HG02938 (cell line): ENCODE measurements around the gene CBFA2T2.
"Not testable (repeated sequence)": the region's sequence is repeated elsewhere in the genome, so short reads cannot be mapped to it uniquely, and the experiment has no call there.

Experiments
- ATAC-seq: cut with Tn5 transposase; IDR thresholded peaks from one replicate; pipeline ENCODE4 v1.9.1; 2021; ENCODE audit warnings: mild to moderate bottlenecking, moderate library complexity; ENCODE audit not compliant: unreplicated experiment

Gene CBFA2T2

DNA sequence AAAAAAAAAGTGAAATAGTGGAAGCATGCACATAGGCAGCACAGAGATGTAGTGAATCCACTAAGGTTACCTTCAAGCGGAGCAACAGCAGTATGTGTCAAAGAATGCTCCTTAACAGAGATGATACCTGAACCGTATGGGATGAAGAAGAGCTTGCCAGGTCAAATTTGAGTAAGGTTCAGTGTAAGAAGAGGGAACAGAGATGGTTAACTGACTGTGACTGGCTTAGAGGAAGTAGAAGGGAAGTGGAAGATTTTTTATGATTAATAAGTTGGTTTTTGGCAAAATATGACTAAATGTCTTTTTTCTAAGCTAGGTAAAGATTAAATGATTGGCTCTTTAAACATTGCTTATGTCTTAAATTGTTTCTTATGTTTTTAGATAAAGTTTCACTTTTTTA is 119.6 kb downstream of the CBFA2T2 start:
- no peak for ATAC-seq

GRCh38 chr20:33611106-33611505 is 121.2 kb downstream of the CBFA2T2 start:
- no peak for ATAC-seq

DNA sequence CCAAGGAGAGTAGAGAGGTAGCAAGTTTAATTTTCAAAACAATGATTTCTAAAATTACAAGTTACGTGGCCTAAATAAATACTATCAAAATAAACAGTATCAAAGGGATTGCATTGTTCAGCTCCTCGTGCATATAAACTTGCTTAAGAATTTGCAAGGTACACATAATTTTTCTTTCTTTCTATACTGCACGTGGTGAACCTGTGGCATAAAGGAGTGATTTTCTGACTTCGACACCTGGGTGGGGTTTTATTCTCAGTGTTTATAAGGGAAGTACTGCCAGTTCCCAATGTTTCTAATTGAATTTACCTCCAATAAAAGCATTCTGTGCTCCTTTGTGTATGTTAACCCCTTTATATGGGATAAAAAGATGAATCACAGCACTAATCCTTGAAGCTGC is 122.1 kb downstream of the CBFA2T2 start:
- no peak for ATAC-seq

DNA sequence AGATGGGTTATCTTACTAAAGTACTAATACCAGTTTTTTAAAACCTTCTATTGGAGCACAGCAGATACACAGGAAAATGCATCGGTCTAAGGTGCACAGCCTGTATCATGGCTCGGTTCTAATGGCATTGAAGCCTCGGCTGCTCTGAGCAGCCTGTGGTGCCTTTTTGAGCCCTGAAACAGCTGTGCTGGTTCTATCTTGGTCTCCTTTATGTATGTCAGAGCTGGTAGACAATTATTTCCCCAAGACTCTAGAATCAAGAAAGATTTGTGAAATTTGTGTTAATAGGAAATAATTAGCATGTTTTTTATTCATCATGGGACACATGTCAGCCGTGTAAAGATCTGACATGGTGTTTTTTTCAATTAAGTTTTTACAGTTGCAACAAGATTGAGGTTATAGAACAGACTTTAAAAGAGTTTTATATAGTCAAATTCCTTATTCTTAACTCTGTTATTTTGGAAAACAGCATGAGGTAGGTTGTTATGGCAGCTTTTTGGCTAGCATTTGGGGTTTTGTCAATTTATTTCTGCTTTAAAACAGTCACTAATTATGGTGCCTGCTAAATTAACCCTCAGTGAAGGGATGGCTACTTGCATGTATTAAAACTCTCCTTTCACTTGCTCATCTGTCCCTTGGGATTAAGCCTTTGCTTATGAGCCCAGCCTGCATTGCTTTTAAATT is 132.0 kb downstream of the CBFA2T2 start:
- ATAC-seq, result no peak

DNA sequence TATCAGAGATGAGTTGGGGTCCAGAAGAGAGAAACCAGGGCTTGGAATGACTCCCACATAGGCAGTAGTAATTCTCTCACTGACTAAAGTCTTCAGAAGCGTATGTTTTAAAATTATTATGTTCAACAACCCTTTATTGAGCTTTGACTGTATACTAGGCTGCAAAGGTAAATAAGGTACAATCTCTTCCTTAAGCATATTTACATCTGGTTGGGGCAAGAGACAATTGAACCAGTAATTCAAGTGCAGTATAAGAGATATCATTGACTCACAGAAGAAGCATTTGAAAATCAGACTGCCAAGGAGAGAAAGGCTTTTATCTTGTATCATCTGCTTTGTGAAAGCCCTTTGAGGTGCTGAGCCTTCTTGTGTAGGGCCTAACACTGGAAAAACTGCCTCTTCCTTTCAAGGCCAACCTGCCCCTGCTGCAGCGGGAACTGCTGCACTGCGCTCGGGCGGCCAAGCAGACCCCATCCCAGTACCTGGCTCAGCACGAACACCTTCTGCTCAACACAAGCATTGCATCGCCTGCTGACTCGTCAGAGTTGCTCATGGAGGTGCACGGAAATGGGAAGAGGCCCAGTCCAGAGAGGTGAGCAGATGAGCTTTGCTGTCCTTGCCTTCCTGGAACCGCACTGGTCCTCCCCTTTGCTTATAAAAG is 132.9 kb downstream of the CBFA2T2 start:
- no peak for ATAC-seq

GRCh38 chr20:33624399-33624798 is 134.5 kb downstream of the CBFA2T2 start:
- no peak for ATAC-seq

GRCh38 chr20:33626190-33626589 is 136.3 kb downstream of the CBFA2T2 start:
- ATAC-seq, result no peak

DNA sequence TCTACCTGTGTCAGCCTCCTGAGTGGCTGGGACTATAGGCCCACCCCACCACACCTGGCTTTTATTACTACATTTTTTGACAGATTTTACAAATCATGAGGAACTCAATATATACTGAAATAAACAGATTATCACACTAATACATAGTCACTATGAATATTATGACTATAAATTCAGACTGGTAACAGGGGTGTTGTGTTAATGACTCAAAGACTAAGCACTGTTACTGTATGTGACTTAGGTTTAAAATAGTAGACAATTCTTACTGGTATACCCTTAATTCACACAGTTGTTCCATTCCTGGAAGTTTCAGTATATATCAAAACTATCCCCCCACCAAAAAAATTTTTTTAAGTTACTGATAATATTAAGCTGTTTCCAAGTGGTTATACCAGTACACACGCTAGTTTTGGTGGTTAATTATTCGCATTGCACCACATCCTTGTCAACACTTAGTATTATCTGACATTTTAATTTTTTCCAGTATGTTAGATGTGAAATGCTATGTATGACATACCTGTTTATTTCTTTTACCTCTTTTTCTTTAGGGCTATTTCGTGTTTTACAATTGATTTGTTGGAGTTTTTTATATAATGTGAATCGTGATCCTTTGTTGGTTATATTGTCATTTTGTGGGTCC is 137.8 kb downstream of the CBFA2T2 start:
- no peak for ATAC-seq

DNA sequence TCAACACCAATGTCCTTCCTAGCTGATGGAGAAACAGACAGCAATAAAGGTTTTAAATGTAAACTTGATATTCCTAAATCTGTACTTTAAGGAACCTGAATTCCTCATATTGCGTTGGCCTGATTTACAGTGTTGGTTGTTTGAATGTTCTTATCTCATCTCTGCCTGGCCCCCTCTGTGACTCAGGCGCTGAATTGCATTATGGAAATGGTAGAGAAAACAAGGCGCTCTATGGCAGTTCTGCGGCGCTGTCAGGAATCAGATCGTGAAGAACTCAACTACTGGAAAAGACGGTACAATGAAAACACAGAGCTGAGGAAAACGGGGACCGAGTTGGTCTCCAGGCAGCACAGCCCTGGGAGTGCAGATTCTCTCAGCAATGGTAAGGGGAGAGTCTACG is 139.6 kb downstream of the CBFA2T2 start:
- ATAC-seq, result no peak

DNA sequence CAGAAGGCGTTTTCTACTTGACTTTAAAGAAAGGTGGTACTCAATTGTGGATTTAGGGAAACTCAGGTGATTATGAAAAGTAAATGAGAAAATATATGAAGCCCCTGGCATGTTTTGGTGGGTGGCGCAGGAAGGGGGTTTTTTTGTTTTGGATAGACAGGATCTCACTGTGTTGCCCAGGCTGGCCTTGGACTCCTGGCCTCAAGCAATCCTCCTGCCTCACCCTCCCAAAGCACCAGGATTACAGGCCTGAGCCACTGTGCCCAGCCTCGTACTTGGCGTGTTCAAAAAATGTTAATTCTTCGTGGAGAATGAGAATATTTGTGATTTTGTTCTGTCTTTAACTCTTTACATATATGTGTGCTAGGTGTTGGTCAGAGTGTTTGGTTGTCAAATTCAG is 140.1 kb downstream of the CBFA2T2 start:
- no peak for ATAC-seq

- ATAC-seq, result no peak
These were observed 140.6 kb downstream of the CBFA2T2 start for GRCh38 chr20:33630507-33630906.

GRCh38 chr20:33631910-33632309 is 142.0 kb downstream of the CBFA2T2 start:
- ATAC-seq, result not testable (repeated sequence)

DNA sequence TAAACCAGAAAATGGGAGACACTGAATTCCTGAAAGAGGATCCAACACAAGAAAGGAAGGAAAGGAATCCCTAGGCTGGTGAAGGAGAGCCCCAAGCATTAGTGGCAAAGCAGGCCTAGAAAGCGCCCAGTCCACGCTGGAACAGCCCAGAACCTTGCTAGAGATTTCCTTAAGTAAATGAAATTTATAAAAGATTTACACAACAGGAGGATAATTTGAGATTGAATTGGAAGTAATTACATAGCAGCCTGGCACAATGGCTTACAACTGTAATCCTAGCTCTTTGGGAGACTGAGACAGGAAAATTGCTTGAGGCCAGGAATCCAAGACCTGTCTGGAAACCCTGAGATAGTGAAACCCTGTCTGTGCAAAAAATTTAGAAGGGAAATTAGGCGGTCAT is 145.4 kb downstream of the CBFA2T2 start:
- ATAC-seq, result no peak

- ATAC-seq, result no peak
These were observed 146.9 kb downstream of the CBFA2T2 start for GRCh38 chr20:33636776-33637175.

GRCh38 chr20:33640287-33640686 is 150.4 kb downstream of the CBFA2T2 start:
- ATAC-seq, result no peak

- ATAC-seq, result no peak
These were observed 154.6 kb downstream of the CBFA2T2 start for GRCh38 chr20:33644313-33645071.

DNA sequence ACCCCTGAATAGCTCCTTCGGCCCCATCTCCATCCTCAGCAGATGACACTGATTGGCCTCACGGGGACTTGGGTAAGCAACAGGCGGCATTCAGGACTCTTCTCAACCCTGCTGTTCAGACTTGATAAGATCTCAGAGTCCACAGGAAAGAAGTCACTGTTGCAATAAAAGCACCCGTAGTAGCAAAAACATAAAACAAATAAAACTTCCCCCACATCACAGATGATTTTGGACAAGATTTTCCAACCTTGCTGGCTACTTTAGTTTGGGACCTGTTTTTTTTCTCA is 155.1 kb downstream of the CBFA2T2 start:
- ATAC-seq, result no peak

- no peak for ATAC-seq
These were observed 155.5 kb downstream of the CBFA2T2 start for GRCh38 chr20:33645396-33645795.

DNA sequence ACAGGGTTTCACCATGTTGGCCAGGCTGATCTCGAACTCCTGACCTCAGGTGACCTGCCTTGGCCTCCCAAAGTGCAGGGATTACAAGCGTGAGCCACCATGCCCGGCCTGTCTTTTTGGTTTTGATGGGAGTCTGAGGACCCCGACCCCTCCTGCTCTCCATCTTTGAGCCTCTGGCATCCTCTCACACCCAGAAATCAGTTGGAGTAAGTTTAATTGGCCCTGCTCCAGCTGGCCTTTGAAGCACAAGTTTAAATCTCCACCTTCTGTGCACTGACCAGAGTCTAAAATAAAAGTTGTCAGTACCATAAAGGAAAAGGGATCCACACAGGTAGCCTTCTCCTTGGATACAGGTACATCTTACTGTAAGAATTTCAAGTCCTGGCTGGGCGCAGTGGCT is 156.3 kb downstream of the CBFA2T2 start:
- no peak for ATAC-seq

GRCh38 chr20:33646959-33647602 is 157.2 kb downstream of the CBFA2T2 start:
- ATAC-seq, result not testable (repeated sequence)
